Endothelial cell of umbilical vein (primary cell): ENCODE data around the gene EP400. TPM values are rescaled to one million over a fixed set of nuclear protein-coding genes. Genes with fewer than 3 reads are reported as not detected.

Source experiments
- BruUV-seq: library from RNA; stranded (reverse); fragments of 400-500 nt; replicated peaks from 2 replicates; lab custom pipeline; 2021; lab: Mats Ljungman, UMichigan
- CTCF ChIA-PET: fragments of 300-600, 350-600 bp; sonication (Branson Sonifier 250); formaldehyde crosslinking; loops from one replicate; lab custom pipeline; 2021; ENCODE audit warnings: antibody characterized with exemption, inconsistent platforms; lab: Charles Lee
- POLR2A ChIA-PET: fragments of 300-600, 350-600 bp; sonication (Branson Sonifier 250); formaldehyde crosslinking; loops from one replicate; lab custom pipeline; 2021; ENCODE audit warnings: antibody characterized with exemption, inconsistent platforms; lab: Charles Lee
- DNase-seq: peaks from one replicate; pipeline ENCODE4 v3.0.0-alpha.2; 2011; ENCODE audit warnings: low read depth, low spot score
- FAIRE-seq: peaks from 2 replicates; lab custom pipeline; 2011; peaks lifted over from hg19 to GRCh38; lab: Jason Lieb, UNC
- H2AFZ ChIP-seq: 2 replicates; pipeline ENCODE4 v1.6.0; 2012; ENCODE audit warnings: low read depth, low read length, control low read depth, inconsistent platforms
- H3K27ac ChIP-seq: 2 replicates; pipeline ENCODE4 v1.5.1; 2011; ENCODE audit warnings: low read depth, mild to moderate bottlenecking, control low read depth, low read length, moderate library complexity; ENCODE audit not compliant: insufficient read depth
- H3K27me3 ChIP-seq, 2 experiments: 2 replicates each; pipeline versions ENCODE4 v1.6.0 to v1.6.1; 2011; ENCODE audit warnings: low read length in 2 of 2, mixed read lengths in 1 of 2; ENCODE audit not compliant: control insufficient read depth in 2 of 2, insufficient read depth in 2 of 2
- H3K36me3 ChIP-seq, 2 experiments: 2 replicates in 1 of 2; 3 replicates in 1 of 2; pipeline ENCODE4 v1.5.1; 2011; ENCODE audit warnings: low read length in 2 of 2, mild to moderate bottlenecking in 1 of 2, moderate library complexity in 1 of 2; ENCODE audit not compliant: control insufficient read depth in 2 of 2, insufficient read depth in 2 of 2; ENCODE audit errors: extremely low read depth in 1 of 2
- H3K4me1 ChIP-seq: 3 replicates; pipeline ENCODE4 v1.5.1; 2011; ENCODE audit warnings: mild to moderate bottlenecking, low read length; ENCODE audit not compliant: control insufficient read depth, insufficient read depth; ENCODE audit errors: extremely low read depth
- H3K4me2 ChIP-seq: 2 replicates; pipeline ENCODE4 v1.6.1; 2011; ENCODE audit warnings: low read length, control low read depth, mixed read lengths; ENCODE audit not compliant: insufficient read depth
- H3K4me3 ChIP-seq, 3 experiments: fragments of 200-600 bp in 1 of 3; sonication (generic), shearing (Covaris generic) in 1 of 3; replicated peaks in 1 of 3; 2 replicates each; pipeline ENCODE4 v1.5.1; 2011 to 2016; ENCODE audit warnings: control low read depth in 3 of 3, low read length in 3 of 3, mild to moderate bottlenecking in 2 of 3, inconsistent platforms in 1 of 3, low read depth in 1 of 3, moderate library complexity in 1 of 3; ENCODE audit not compliant: insufficient read depth in 1 of 3
- H3K79me2 ChIP-seq: 2 replicates; pipeline ENCODE4 v1.6.0; 2012; ENCODE audit warnings: low read length, inconsistent platforms; ENCODE audit not compliant: control insufficient read depth, insufficient read depth
- H3K9ac ChIP-seq: replicated peaks from 2 replicates; pipeline ENCODE3; 2011; ENCODE audit warnings: low read length, control low read depth; ENCODE audit not compliant: insufficient read depth; ENCODE audit errors: extremely low read depth
- H3K9me1 ChIP-seq: replicated peaks from 3 replicates; pipeline ENCODE4 v1.6.0; 2011; ENCODE audit warnings: mild to moderate bottlenecking, low read length; ENCODE audit not compliant: control insufficient read depth, insufficient read depth; ENCODE audit errors: extremely low read depth
- H3K9me3 ChIP-seq: replicated peaks from 2 replicates; pipeline ENCODE4 v1.5.1; 2012; ENCODE audit warnings: low read length, inconsistent platforms; ENCODE audit not compliant: control insufficient read depth, insufficient read depth
- H4K20me1 ChIP-seq: replicated peaks from 2 replicates; pipeline ENCODE3; 2011; ENCODE audit warnings: mild to moderate bottlenecking, low read length; ENCODE audit not compliant: control insufficient read depth, insufficient read depth; ENCODE audit errors: extremely low read depth
- EZH2 ChIP-seq: IDR thresholded peaks from 2 replicates; pipeline ENCODE4 v1.6.1; 2012; ENCODE audit warnings: borderline replicate concordance, low read depth, mild to moderate bottlenecking, moderate library complexity, low read length, inconsistent platforms; ENCODE audit not compliant: severe bottlenecking
- FOS ChIP-seq: IDR thresholded peaks from 2 replicates; pipeline ENCODE4 v1.6.1; 2011; ENCODE audit warnings: mild to moderate bottlenecking, low read length, moderate library complexity, borderline replicate concordance; ENCODE audit not compliant: insufficient read depth
- GATA2 ChIP-seq: IDR thresholded peaks from 2 replicates; pipeline ENCODE4 v1.7.0; 2011; ENCODE audit warnings: low read depth, mild to moderate bottlenecking, moderate library complexity, mixed read lengths, low read length; ENCODE audit not compliant: insufficient read length, insufficient read depth
- JUN ChIP-seq: IDR thresholded peaks from 2 replicates; pipeline ENCODE4 v1.6.1; 2011; ENCODE audit warnings: borderline replicate concordance, low read depth; ENCODE audit not compliant: insufficient read length, insufficient read depth
- MAX ChIP-seq: IDR thresholded peaks from 2 replicates; pipeline ENCODE4 v1.6.1; 2011; ENCODE audit not compliant: insufficient read depth, insufficient read length
- MYC ChIP-seq: IDR thresholded peaks from one replicate; pipeline ENCODE4 v1.6.1; 2011; ENCODE audit warnings: mild to moderate bottlenecking, low read depth, low read length
- POLR2A ChIP-seq: IDR thresholded peaks from 2 replicates; pipeline ENCODE4 v1.6.1; 2012; ENCODE audit warnings: low read depth, mild to moderate bottlenecking, control low read depth, low read length
- POLR2AphosphoS5 ChIP-seq: IDR thresholded peaks from 2 replicates; pipeline ENCODE4 v1.6.1; 2012; ENCODE audit warnings: low read depth, mild to moderate bottlenecking, control low read depth, low read length, moderate library complexity; ENCODE audit not compliant: insufficient read depth
- dilution Hi-C: fragments of 300-500 bp; cut with MboI; formaldehyde crosslinking; loops from one replicate; pipeline ENCODE4 v1.15.0; 2019; ENCODE audit warnings: low sequenced_read_pairs; ENCODE audit not compliant: extremely low pct_ligation_motif_present
- intact Hi-C: fragments of 100-400 bp; cut with micrococcal nuclease; formaldehyde crosslinking; loops from one replicate; pipeline ENCODE4 v1.10.0; 2022
- polyA plus RNA-seq, 4 experiments: library from polyadenylated mRNA; depleted of rRNA in 3 of 4; stranded (reverse) in 3 of 4; unstranded in 1 of 4; fragments of >200 nt; gene quantifications; 2 replicates each; pipeline versions ENCODE4 v1.2.1 to v1.2.3, GENCODE V29; 2011 to 2012; ENCODE audit warnings: missing spikeins in 1 of 4
- total RNA-seq: library from RNA; stranded (reverse); gene quantifications from 2 replicates; pipeline ENCODE4 v1.2.3, GENCODE V29; 2021
- TF ChIP-seq, protein P1 (sequence below), 2 donors: IDR thresholded peaks; 1 replicate in 1 of 2; 2 replicates in 1 of 2; pipeline ENCODE4 v1.5.1; 2011; ENCODE audit warnings: low read length in 2 of 2, mild to moderate bottlenecking in 2 of 2, moderate library complexity in 2 of 2, control low read depth in 1 of 2, inconsistent platforms in 1 of 2, low read depth in 1 of 2; ENCODE audit not compliant: insufficient read depth in 1 of 2; ENCODE audit errors: extremely low read depth in 1 of 2

Gene EP400
- total and polyA plus RNA-seq, 2 donors (not counting 3 experiments of a cell fraction or from before 2014, with no cell fraction given) = 9.0 to 57.7 TPM

DNA sequence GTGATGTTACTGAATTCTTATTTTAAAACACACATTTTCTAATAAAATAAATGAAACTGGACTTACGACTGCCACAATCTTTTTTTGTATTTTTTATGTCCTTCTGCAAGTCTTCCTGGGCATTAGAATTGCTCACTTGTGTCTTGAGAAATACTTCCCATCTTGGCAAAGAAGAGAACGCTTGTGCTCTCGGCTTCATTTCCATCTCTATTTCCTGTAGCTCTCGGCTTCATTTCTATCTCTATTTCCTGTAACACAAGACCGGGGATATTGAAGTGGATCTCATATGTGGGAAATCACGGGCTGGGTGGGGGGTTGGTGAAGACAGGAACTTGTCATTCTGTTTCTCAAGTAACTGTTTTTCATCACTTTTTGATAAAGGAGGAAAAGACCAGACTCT, 77.9 kb downstream of the EP400 start:
- no TSS peak for BruUV-seq
- no peak for FAIRE-seq
- POLR2A ChIA-PET = no interaction called here
- Histone ChIP-seq H3K9me1 (no peaks in the 10 kb centered on the region), H3K9ac (no peak overlapping the region), H3K27ac (no peak overlapping the region), H3K36me3 (peaks cover 7 to 51% of the 10 kb centered on the region in 2 experiments), H3K9me3 (no peaks in the 10 kb centered on the region), H3K4me1 (peaks cover 17% of the 10 kb centered on the region), H2AFZ (no peak overlapping the region), H4K20me1 (no peaks in the 10 kb centered on the region), H3K4me3 (no peak overlapping the region), H3K79me2 (peaks cover 3% of the 10 kb centered on the region), H3K27me3 (no peaks in the 10 kb centered on the region), H3K4me2 (no peak overlapping the region)
- CTCF ChIA-PET = no interaction called here
- no peak for DNase-seq
- dilution Hi-C loops (no loop called here), intact Hi-C loops (no loop called here)
- TF ChIP-seq POLR2A = no peak
- TF ChIP-seq, protein P1, sequence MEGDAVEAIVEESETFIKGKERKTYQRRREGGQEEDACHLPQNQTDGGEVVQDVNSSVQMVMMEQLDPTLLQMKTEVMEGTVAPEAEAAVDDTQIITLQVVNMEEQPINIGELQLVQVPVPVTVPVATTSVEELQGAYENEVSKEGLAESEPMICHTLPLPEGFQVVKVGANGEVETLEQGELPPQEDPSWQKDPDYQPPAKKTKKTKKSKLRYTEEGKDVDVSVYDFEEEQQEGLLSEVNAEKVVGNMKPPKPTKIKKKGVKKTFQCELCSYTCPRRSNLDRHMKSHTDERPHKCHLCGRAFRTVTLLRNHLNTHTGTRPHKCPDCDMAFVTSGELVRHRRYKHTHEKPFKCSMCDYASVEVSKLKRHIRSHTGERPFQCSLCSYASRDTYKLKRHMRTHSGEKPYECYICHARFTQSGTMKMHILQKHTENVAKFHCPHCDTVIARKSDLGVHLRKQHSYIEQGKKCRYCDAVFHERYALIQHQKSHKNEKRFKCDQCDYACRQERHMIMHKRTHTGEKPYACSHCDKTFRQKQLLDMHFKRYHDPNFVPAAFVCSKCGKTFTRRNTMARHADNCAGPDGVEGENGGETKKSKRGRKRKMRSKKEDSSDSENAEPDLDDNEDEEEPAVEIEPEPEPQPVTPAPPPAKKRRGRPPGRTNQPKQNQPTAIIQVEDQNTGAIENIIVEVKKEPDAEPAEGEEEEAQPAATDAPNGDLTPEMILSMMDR (IDR thresholded peaks at IDR 0.05; ENCODE audit: extremely low read depth in 1 of 2, insufficient read depth in 1 of 2, low read depth in 1 of 2, low read length in 2 of 2) = no peak
- no peak for TF ChIP-seq EZH2
- TF ChIP-seq MYC = no peak
- TF ChIP-seq JUN = no peak
- TF ChIP-seq MAX = no peak
- no peak for TF ChIP-seq GATA2
- TF ChIP-seq POLR2AphosphoS5 = no peak
- TF ChIP-seq FOS = no peak
